A549 treated with AZD9567 at 1 μM for 4 hours (cell line): ENCODE measurements around the gene CHAC2. TPM values are rescaled to one million over a fixed set of nuclear protein-coding genes. Genes with fewer than 3 reads are reported as not detected.

Source experiments
- total RNA-seq: library from RNA; stranded (reverse); fragments of 200-300 nt; extraction: Qiagen RNA extraction; gene quantifications from 5 replicates; pipeline ENCODE4 v1.2.3, GENCODE V29; 2022; ENCODE audit not compliant: insufficient read depth

Gene CHAC2
- total RNA-seq: 11.3 to 18.3 TPM (median 14.4 TPM) in 5 replicates

GRCh38 chr2:53767405-53768241, at the start of gene CHAC2:
TSS of gene CHAC2 (plus strand) at chr2:53767804. CDS start at chr2:53767887, 83 bp downstream.

GRCh38 chr2:53786705-53787613, 19.4 kb downstream of the CHAC2 start, which contains the start of the genes ASB3 and ERLEC1:
TSS of gene ASB3 (minus strand) at chr2:53786953. CDS start at chr2:53765572, 21,381 bp downstream.
TSS of gene ERLEC1 (plus strand) at chr2:53787044. CDS start at chr2:53787211, 167 bp downstream.

Other genes with a start within 250 kb of the CHAC2 start
- gene ASB3, start 19.1 kb downstream of the CHAC2 start, total RNA-seq: 11.7 to 15.3 TPM (median 14.2 TPM) in 5 replicates
- gene ERLEC1, start 19.2 kb downstream of the CHAC2 start, total RNA-seq: 50.6 to 62.2 TPM (median 59.8 TPM) in 5 replicates
- gene GPR75, start 92.2 kb downstream of the CHAC2 start, total RNA-seq: 1.4 to 2.2 TPM (median 1.6 TPM) in 5 replicates
- 39.2 to 49.6 TPM (median 40.8 TPM) in 5 replicates for gene PSME4, start 203.2 kb downstream of the CHAC2 start, total RNA-seq